GM12878 (cell line): ENCODE measurements around the gene NPR2. TPM values are rescaled to one million over a fixed set of nuclear protein-coding genes. Genes with fewer than 3 reads are reported as not detected.

ENCODE experiments used
- ATAC-seq: fragments of 200-7000 bp; cut with Tn5 transposase; 3 replicates; pipeline ENCODE4 v1.9.1; 2020; ENCODE audit warnings: mild to moderate bottlenecking, moderate library complexity
- BruUV-seq: library from RNA; stranded (reverse); fragments of 400-500 nt; replicated peaks from 2 replicates; lab custom pipeline; 2021; lab: Mats Ljungman, UMichigan
- CTCF ChIA-PET: fragments of 300-600 bp; sonication (Branson Sonifier 250); formaldehyde crosslinking; extraction: SDS; loops from one replicate; lab custom pipeline; 2021; ENCODE audit warnings: inconsistent platforms; lab: Yijun Ruan, JAX
- POLR2A ChIA-PET: fragments of 350-600 bp; formaldehyde crosslinking; extraction: SDS; loops from one replicate; lab custom pipeline; 2021; ENCODE audit warnings: inconsistent platforms; lab: Charles Lee
- RAD21 ChIA-PET: fragments of 300-600 bp; sonication (Branson Sonifier 250); formaldehyde crosslinking; loops from one replicate; lab custom pipeline; 2023; ENCODE audit warnings: antibody characterized with exemption; ENCODE audit not compliant: unreplicated experiment; lab: Charles Lee
- SMC1A ChIA-PET: fragments of 300-600 bp; sonication (Branson Sonifier 250); formaldehyde crosslinking; loops from one replicate; lab custom pipeline; 2023; ENCODE audit not compliant: unreplicated experiment, uncharacterized antibody; lab: Charles Lee
- DNase-seq: peaks from one replicate; pipeline ENCODE4 v3.0.0-alpha.2; 2011; ENCODE audit warnings: low read depth, low spot score
- FAIRE-seq: peaks from 3 replicates; lab custom pipeline; 2011; peaks lifted over from hg19 to GRCh38; lab: Jason Lieb, UNC
- H2AFZ ChIP-seq: 2 replicates; pipeline ENCODE4 v1.6.0; 2011; ENCODE audit warnings: low read depth, low read length, control low read depth; ENCODE audit not compliant: control insufficient read depth
- H3K27ac ChIP-seq: 2 replicates; pipeline ENCODE4 v1.5.1; 2011; ENCODE audit warnings: control low read depth; ENCODE audit not compliant: control insufficient read depth, insufficient read depth
- H3K27me3 ChIP-seq, 2 experiments: replicated peaks in 1 of 2; 2 replicates each; pipeline versions ENCODE4 v1.6.0 to v1.6.1; 2011; ENCODE audit warnings: low read length in 1 of 2; ENCODE audit not compliant: control insufficient read depth in 2 of 2, insufficient read depth in 2 of 2
- H3K36me3 ChIP-seq, 2 experiments: 2 replicates each; pipeline ENCODE4 v1.5.1; 2011; ENCODE audit warnings: low read length in 1 of 2; ENCODE audit not compliant: control insufficient read depth in 2 of 2, insufficient read depth in 2 of 2
- H3K4me1 ChIP-seq: 2 replicates; pipeline ENCODE4 v1.6.1; 2011; ENCODE audit warnings: mild to moderate bottlenecking, low read length, moderate library complexity, mixed read lengths; ENCODE audit not compliant: control insufficient read depth, insufficient read depth
- H3K4me2 ChIP-seq: 2 replicates; pipeline ENCODE4 v1.6.0; 2011; ENCODE audit warnings: control low read depth; ENCODE audit not compliant: control insufficient read depth, insufficient read depth
- H3K4me3 ChIP-seq: fragments of 200-600 bp; sonication (generic); 2 replicates; pipeline ENCODE4 v1.5.1; 2016
- H3K79me2 ChIP-seq: 2 replicates; pipeline ENCODE4 v1.6.0; 2011; ENCODE audit warnings: low read length; ENCODE audit not compliant: control insufficient read depth, insufficient read depth
- H3K9ac ChIP-seq: 2 replicates; pipeline ENCODE4 v1.8.0; 2011; ENCODE audit warnings: low read length, control low read depth, mixed read lengths; ENCODE audit not compliant: control insufficient read depth, insufficient read depth
- H3K9me3 ChIP-seq: replicated peaks from 3 replicates; pipeline ENCODE4 v1.5.1; 2011; ENCODE audit warnings: mild to moderate bottlenecking, low read length; ENCODE audit not compliant: control insufficient read depth, insufficient read depth
- H4K20me1 ChIP-seq: 2 replicates; pipeline ENCODE4 v1.6.0; 2011; ENCODE audit not compliant: control insufficient read depth, insufficient read depth
- ATF7 ChIP-seq: fragments of 450-650 bp; IDR thresholded peaks from 2 replicates; pipeline ENCODE4 v1.6.1; 2016; ENCODE audit warnings: low read depth, mild to moderate bottlenecking
- CBX3 ChIP-seq: fragments of 200-600 bp; sonication (generic); IDR thresholded peaks from 2 replicates; pipeline ENCODE4 v1.6.1; 2016; ENCODE audit warnings: low read depth, borderline replicate concordance
- EP300 ChIP-seq, 2 experiments: fragments of 150-350 bp in 1 of 2; IDR thresholded peaks; 2 replicates each; pipeline ENCODE4 v1.6.1; 2011 to 2012; ENCODE audit warnings: low read depth in 2 of 2, low read length in 2 of 2, borderline replicate concordance in 1 of 2, improper control_type of control experiment in 1 of 2, inconsistent platforms in 1 of 2; ENCODE audit not compliant: control insufficient read depth in 1 of 2
- HCFC1 ChIP-seq: fragments of 150-350 bp; IDR thresholded peaks from 2 replicates; pipeline ENCODE4 v1.6.1; 2014; ENCODE audit warnings: low read length
- HDAC6 ChIP-seq: fragments of 200-600 bp; sonication (generic); IDR thresholded peaks from one replicate; pipeline ENCODE4 v1.8.0; 2017; ENCODE audit warnings: antibody characterized with exemption; ENCODE audit not compliant: unreplicated experiment
- LARP7 ChIP-seq: fragments of 450-650 bp; IDR thresholded peaks from 2 replicates; pipeline ENCODE4 v1.6.1; 2017; ENCODE audit warnings: mild to moderate bottlenecking
- POLR2AphosphoS2 ChIP-seq: IDR thresholded peaks from 2 replicates; pipeline ENCODE4 v1.6.1; 2011; ENCODE audit warnings: low read depth, mild to moderate bottlenecking, low read length, improper control_type of control experiment, moderate library complexity
- RAD21 ChIP-seq: IDR thresholded peaks from 2 replicates; pipeline ENCODE4 v1.6.1; 2011; ENCODE audit warnings: mild to moderate bottlenecking, low read depth, low read length, moderate library complexity; ENCODE audit not compliant: insufficient read depth
- SIN3A ChIP-seq: IDR thresholded peaks from 2 replicates; pipeline ENCODE4 v1.6.1; 2012; ENCODE audit warnings: low read depth, low read length, improper control_type of control experiment
- SUPT20H ChIP-seq: IDR thresholded peaks from 2 replicates; pipeline ENCODE4 v1.6.1; 2011; ENCODE audit warnings: low read depth, mild to moderate bottlenecking, low read length, moderate library complexity, borderline replicate concordance; ENCODE audit not compliant: control insufficient read depth
- WGBS: methylation state at CpG from one replicate; pipeline ENCODE4 v1.1.6; 2016; ENCODE audit warnings: low lambda C conversion rate; ENCODE audit not compliant: insufficient replicate concordance, insufficient coverage; ENCODE audit errors: missing lambda C conversion rate; 5-methylcytosine and 5-hydroxymethylcytosine counted together
- in situ Hi-C: fragments of 300-500 bp; cut with MboI; formaldehyde crosslinking; loops from 9 replicates; pipeline ENCODE4 v1.14.3; 2018; ENCODE audit warnings: mixed read lengths
- intact Hi-C: fragments of 100-400 bp; cut with micrococcal nuclease; formaldehyde crosslinking; loops from one replicate; pipeline ENCODE4 v1.14.2; 2022; ENCODE audit not compliant: unreplicated experiment
- polyA plus RNA-seq, 11 experiments: library from polyadenylated mRNA; depleted of rRNA in 4 of 11; unstranded in 6 of 11; stranded (reverse) in 5 of 11; fragments of >200 nt; fragmentation: Nextera tagmentation in 4 of 11; fragmentation: Illumina TruSeq in 1 of 11; extraction: Ambion mirVana in 4 of 11; extraction: Trizol in 1 of 11; gene quantifications; 1 replicate in 1 of 11; 2 replicates in 10 of 11; pipeline versions ENCODE4 v1.2.1 to v1.2.3, GENCODE V29; 2011 to 2016; ENCODE audit warnings: inconsistent platforms in 2 of 11, missing spikeins in 2 of 11, low read depth in 1 of 11
- total RNA-seq, 4 experiments: library from RNA; depleted of rRNA in 3 of 4; stranded (reverse); fragments of >200 nt in 3 of 4; fragmentation: Illumina TruSeq in 1 of 4; extraction: Trizol in 1 of 4; gene quantifications; 2 replicates each; pipeline versions ENCODE4 v1.2.1 to v1.2.3, GENCODE V29; 2013 to 2021
- TF ChIP-seq, protein P1 (sequence below): IDR thresholded peaks from 2 replicates; pipeline ENCODE4 v1.6.1; 2011; ENCODE audit warnings: low read depth, low read length, improper control_type of control experiment, borderline replicate concordance
- TF ChIP-seq, protein P2 (sequence below): IDR thresholded peaks from 2 replicates; pipeline ENCODE4 v1.6.1; 2012; ENCODE audit warnings: low read depth, low read length, improper control_type of control experiment
- TF ChIP-seq, protein P3 (sequence below): IDR thresholded peaks from 2 replicates; pipeline ENCODE4 v1.6.1; 2012; ENCODE audit warnings: low read length, inconsistent platforms
- TF ChIP-seq, protein P4 (sequence below): fragments of 450-650 bp; IDR thresholded peaks from 2 replicates; pipeline ENCODE4 v1.6.1; 2017; ENCODE audit warnings: mild to moderate bottlenecking, low read depth, inconsistent platforms; ENCODE audit not compliant: poor library complexity, severe bottlenecking
- TF ChIP-seq, protein P5 (sequence below): fragments of 450-650 bp; IDR thresholded peaks from 2 replicates; pipeline ENCODE4 v1.6.1; 2014; ENCODE audit warnings: mild to moderate bottlenecking

The NPR2 gene
- total and polyA plus RNA-seq, 10 of the 15 experiments (the other 5 are each of a cell fraction or from before 2014, with no cell fraction given), result 2.0 to 20.9 (median 6.8) TPM

DNA sequence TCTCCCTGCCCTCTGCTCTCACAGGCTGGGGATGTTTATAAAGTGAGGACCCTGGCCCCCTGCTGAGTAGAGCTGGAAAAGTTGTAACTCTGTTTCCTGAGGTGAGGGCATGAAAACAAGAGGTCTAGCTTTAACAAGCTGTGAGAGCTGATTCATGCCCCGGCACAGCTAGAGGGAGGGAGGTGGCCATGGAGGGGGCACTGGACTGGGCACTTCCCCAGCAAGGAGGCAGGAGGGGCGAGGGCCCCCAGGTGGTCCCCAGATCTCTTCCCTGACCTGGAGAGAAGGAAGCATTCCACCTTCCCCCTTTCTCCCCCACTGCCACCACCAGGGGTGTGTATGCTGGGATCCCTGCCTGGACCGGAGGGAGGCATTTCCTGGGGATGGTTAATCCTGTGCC is 37.1 kb upstream of the NPR2 start, which contains the start of gene MSMP (continued):
- TF ChIP-seq, protein P1, sequence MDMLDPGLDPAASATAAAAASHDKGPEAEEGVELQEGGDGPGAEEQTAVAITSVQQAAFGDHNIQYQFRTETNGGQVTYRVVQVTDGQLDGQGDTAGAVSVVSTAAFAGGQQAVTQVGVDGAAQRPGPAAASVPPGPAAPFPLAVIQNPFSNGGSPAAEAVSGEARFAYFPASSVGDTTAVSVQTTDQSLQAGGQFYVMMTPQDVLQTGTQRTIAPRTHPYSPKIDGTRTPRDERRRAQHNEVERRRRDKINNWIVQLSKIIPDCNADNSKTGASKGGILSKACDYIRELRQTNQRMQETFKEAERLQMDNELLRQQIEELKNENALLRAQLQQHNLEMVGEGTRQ, result no peak
- TF ChIP-seq SIN3A (no peak), CBX3 (no peak), HCFC1 (no peak), POLR2AphosphoS2 (no peak)
- TF ChIP-seq, protein P2, sequence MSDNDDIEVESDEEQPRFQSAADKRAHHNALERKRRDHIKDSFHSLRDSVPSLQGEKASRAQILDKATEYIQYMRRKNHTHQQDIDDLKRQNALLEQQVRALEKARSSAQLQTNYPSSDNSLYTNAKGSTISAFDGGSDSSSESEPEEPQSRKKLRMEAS, result no peak

DNA sequence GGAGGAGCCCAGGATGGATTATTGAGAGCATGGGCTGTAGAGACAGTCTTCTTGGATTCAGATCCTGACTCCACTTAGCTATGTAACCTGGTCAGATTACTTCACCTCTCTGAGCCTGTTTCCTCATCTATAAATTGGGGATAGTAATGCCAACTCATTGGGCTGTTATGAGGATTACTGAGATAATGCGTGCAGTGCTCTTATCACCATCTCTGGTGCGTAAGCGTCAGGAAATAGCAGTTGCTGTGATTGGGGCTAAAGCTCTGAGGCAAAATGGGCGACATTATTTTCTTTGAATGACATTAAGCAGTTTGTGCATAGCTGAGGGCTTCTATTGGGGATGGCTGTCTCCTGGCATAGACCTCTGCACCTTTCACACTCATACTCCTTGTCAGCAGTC is 36.3 kb upstream of the NPR2 start:
- no peaks in the 10 kb centered on the region for H3K9me3 ChIP-seq
- no peak overlapping the region for H3K9ac ChIP-seq
- in situ Hi-C loops (no loop called here), intact Hi-C loops (no loop called here)
- SMC1A ChIA-PET, result interaction anchor here (0.8 to 3.4 kb wide), 4 partner anchors 9 to 91 kb away, joined by 3 to 12 read pairs (median 4); no protein-coding TSS in a partner anchor
- no peak overlapping the region for H2AFZ ChIP-seq
- WGBS, result 85% methylated on average over 4 of the region's 4 CpGs
- peaks cover 22% of the 10 kb centered on the region for H3K4me1 ChIP-seq
- H3K27me3 ChIP-seq, result no peaks in the 10 kb centered on the region
- POLR2A ChIA-PET, result interaction anchor here (1.8 kb wide), 1 partner anchor 23 kb away, joined by 6 read pairs; the partner anchor contains the start of genes CREB3 and TLN1
- DNase-seq, result no peak
- FAIRE-seq, result no peak
- no peak overlapping the region for H3K4me2 ChIP-seq
- no peaks in the 10 kb centered on the region for H4K20me1 ChIP-seq
- no peak for ATAC-seq
- H3K36me3 ChIP-seq, result peaks cover 5 to 18% of the 10 kb centered on the region in 2 experiments
- no peak overlapping the region for H3K4me3 ChIP-seq
- CTCF ChIA-PET, result interaction anchor here (0.6 to 1.8 kb wide), 4 partner anchors 20 to 761 kb away, joined by 3 to 12 read pairs (median 6); no protein-coding TSS in a partner anchor
- H3K27ac ChIP-seq, result no peak overlapping the region
- RAD21 ChIA-PET, result no interaction called here
- no TSS peak for BruUV-seq
- peaks cover 31% of the 10 kb centered on the region for H3K79me2 ChIP-seq
- TF ChIP-seq, protein P3, sequence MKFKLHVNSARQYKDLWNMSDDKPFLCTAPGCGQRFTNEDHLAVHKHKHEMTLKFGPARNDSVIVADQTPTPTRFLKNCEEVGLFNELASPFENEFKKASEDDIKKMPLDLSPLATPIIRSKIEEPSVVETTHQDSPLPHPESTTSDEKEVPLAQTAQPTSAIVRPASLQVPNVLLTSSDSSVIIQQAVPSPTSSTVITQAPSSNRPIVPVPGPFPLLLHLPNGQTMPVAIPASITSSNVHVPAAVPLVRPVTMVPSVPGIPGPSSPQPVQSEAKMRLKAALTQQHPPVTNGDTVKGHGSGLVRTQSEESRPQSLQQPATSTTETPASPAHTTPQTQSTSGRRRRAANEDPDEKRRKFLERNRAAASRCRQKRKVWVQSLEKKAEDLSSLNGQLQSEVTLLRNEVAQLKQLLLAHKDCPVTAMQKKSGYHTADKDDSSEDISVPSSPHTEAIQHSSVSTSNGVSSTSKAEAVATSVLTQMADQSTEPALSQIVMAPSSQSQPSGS, result no peak
- TF ChIP-seq EP300 (IDR thresholded peaks at IDR 0.05; ENCODE audit: borderline replicate concordance in 1 of 2, control insufficient read depth in 1 of 2, low read depth in 2 of 2, low read length in 2 of 2), result no peak
- TF ChIP-seq, protein P4, sequence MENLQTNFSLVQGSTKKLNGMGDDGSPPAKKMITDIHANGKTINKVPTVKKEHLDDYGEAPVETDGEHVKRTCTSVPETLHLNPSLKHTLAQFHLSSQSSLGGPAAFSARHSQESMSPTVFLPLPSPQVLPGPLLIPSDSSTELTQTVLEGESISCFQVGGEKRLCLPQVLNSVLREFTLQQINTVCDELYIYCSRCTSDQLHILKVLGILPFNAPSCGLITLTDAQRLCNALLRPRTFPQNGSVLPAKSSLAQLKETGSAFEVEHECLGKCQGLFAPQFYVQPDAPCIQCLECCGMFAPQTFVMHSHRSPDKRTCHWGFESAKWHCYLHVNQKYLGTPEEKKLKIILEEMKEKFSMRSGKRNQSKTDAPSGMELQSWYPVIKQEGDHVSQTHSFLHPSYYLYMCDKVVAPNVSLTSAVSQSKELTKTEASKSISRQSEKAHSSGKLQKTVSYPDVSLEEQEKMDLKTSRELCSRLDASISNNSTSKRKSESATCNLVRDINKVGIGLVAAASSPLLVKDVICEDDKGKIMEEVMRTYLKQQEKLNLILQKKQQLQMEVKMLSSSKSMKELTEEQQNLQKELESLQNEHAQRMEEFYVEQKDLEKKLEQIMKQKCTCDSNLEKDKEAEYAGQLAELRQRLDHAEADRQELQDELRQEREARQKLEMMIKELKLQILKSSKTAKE, result no peak
- TF ChIP-seq LARP7, result no peak
- no peak for TF ChIP-seq ATF7
- no peak for TF ChIP-seq RAD21
- TF ChIP-seq, protein P5, sequence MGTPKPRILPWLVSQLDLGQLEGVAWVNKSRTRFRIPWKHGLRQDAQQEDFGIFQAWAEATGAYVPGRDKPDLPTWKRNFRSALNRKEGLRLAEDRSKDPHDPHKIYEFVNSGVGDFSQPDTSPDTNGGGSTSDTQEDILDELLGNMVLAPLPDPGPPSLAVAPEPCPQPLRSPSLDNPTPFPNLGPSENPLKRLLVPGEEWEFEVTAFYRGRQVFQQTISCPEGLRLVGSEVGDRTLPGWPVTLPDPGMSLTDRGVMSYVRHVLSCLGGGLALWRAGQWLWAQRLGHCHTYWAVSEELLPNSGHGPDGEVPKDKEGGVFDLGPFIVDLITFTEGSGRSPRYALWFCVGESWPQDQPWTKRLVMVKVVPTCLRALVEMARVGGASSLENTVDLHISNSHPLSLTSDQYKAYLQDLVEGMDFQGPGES, result no peak
- TF ChIP-seq HDAC6, result no peak
- no peak for TF ChIP-seq SUPT20H
- TF ChIP-seq CBX3, result no peak
